GM18907 (cell line): ENCODE results near the gene THOC2.
"Not testable (repeated sequence)": the region's sequence is repeated elsewhere in the genome, so short reads cannot be mapped to it uniquely, and the experiment has no call there.

ENCODE experiments used
- ATAC-seq: cut with Tn5 transposase; IDR thresholded peaks from one replicate; pipeline ENCODE4 v1.9.1; 2021; ENCODE audit warnings: mild to moderate bottlenecking, moderate library complexity; ENCODE audit not compliant: unreplicated experiment

The THOC2 gene

GRCh38 chrX:123732670-123733363 is at the start of gene THOC2:
TSS of gene THOC2 (minus strand) at chrX:123733052. CDS start at chrX:123733022, 30 bp downstream.
- peak; percentile 89 for ATAC-seq

- ATAC-seq, result not testable (repeated sequence)
Measured at GRCh38 chrX:123781786-123782185, 48.9 kb upstream of the THOC2 start.

GRCh38 chrX:123779908-123780396 is 47.1 kb upstream of the THOC2 start:
- ATAC-seq, result no peak

- ATAC-seq, result no peak
Measured at GRCh38 chrX:123773258-123773988, 40.6 kb upstream of the THOC2 start.

- peak; percentile 96 for ATAC-seq
Measured at GRCh38 chrX:123771449-123772064, 38.7 kb upstream of the THOC2 start.

- peak; percentile 91 for ATAC-seq
Measured at GRCh38 chrX:123764967-123765871, 32.4 kb upstream of the THOC2 start.

- not testable (repeated sequence) for ATAC-seq
Measured at GRCh38 chrX:123759849-123760248, 27.0 kb upstream of the THOC2 start.

- not testable (repeated sequence) for ATAC-seq
Measured at GRCh38 chrX:123757794-123758193, 24.9 kb upstream of the THOC2 start.

- no peak for ATAC-seq
Measured at GRCh38 chrX:123756320-123756719, 23.5 kb upstream of the THOC2 start.

- no peak for ATAC-seq
Measured at GRCh38 chrX:123755107-123755506, 22.3 kb upstream of the THOC2 start.

- ATAC-seq, result no peak
Measured at GRCh38 chrX:123753656-123754350, 21.0 kb upstream of the THOC2 start.

- ATAC-seq, result no peak
Measured at GRCh38 chrX:123749643-123750042, 16.8 kb upstream of the THOC2 start.

- no peak for ATAC-seq
Measured at GRCh38 chrX:123745511-123745910, 12.7 kb upstream of the THOC2 start.

- ATAC-seq, result no peak
Measured at GRCh38 chrX:123743312-123743711, 10.5 kb upstream of the THOC2 start.

GRCh38 chrX:123742440-123742839 is 9.6 kb upstream of the THOC2 start:
- no peak for ATAC-seq

- no peak for ATAC-seq
Measured at GRCh38 chrX:123740536-123740935, 7.7 kb upstream of the THOC2 start.

- no peak for ATAC-seq
Measured at GRCh38 chrX:123740006-123740405, 7.2 kb upstream of the THOC2 start.

GRCh38 chrX:123739474-123739873 is 6.6 kb upstream of the THOC2 start:
- ATAC-seq, result no peak

GRCh38 chrX:123738378-123738940 is 5.6 kb upstream of the THOC2 start:
- ATAC-seq, result no peak
